GM08714 (cell line): ENCODE results near the gene NECTIN4.
"Not testable (repeated sequence)": the region's sequence is repeated elsewhere in the genome, so short reads cannot be mapped to it uniquely, and the experiment has no call there.

Experiments
- H3K4me3 ChIP-seq: fragments of 200-500 bp; sonication (Bioruptor generic); 2 replicates; pipeline ENCODE4 v1.5.1; 2014; ENCODE audit warnings: mild to moderate bottlenecking, low read length, inconsistent platforms
- ZNF274 ChIP-seq: IDR thresholded peaks from 2 replicates; pipeline ENCODE4 v1.6.1; 2012; ENCODE audit warnings: mild to moderate bottlenecking, low read depth, low read length

Gene NECTIN4

DNA sequence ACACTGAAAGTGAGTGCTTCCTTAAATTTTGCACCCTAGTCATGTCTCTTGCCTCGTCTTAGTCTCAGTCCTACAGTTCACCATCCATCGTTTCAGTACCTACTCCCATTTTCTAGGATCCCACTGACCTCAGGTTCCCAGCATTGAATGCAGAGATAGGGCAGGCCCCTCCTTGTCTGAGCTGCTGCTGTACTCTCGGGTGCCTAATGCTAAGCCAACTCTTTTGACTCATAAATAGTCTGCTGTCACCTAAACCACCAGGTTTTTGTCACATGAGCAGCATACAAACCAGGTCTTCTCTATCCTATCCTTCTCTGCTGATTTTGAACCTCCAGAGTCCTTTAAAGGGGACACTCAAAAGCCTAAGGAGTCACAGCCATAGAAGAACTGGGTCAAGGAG, 22.7 kb downstream of the NECTIN4 start:
- TF ChIP-seq ZNF274, result no peak
- no peak overlapping the region; the same call in 1 of the 2 replicates for H3K4me3 ChIP-seq

DNA sequence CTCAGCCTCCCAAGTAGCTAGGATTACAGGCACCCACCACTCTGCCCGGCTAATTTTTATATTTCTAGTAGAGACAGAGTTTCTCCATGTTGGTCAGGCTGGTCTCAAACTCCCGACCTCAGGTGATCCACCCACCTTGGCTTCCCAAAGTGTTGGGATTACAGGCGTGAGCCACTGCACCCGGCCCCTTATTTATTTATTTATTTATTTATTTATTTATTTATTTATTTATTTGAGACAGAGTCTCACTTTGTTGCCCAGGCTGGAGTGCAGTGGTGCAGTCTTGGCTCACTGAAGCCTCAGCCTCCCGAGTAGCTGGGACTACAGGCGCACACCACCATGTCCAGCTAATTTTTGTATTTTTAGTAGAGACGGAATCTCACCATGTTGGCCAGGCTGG, 23.7 kb downstream of the NECTIN4 start:
- H3K4me3 ChIP-seq, result not testable (repeated sequence)

DNA sequence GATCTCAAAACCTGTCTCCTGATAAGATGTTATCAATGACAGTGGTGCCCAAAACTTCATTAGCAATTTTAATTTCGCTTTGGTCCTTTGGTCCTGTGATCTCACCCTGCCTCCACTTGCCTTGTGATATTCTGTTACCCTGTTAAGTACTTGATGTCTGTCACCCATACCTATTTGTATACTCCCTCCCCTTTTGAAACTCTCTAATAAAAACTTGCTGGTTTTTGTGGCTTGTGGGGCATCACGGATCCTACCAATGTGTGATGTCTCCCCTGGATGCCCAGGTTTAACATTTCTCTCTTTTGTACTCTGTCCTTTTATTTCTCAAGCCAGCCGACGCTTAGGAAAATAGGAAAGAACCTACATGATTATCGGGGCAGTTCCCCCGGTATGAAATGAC, 25.4 kb downstream of the NECTIN4 start:
- not testable (repeated sequence) for H3K4me3 ChIP-seq

DNA sequence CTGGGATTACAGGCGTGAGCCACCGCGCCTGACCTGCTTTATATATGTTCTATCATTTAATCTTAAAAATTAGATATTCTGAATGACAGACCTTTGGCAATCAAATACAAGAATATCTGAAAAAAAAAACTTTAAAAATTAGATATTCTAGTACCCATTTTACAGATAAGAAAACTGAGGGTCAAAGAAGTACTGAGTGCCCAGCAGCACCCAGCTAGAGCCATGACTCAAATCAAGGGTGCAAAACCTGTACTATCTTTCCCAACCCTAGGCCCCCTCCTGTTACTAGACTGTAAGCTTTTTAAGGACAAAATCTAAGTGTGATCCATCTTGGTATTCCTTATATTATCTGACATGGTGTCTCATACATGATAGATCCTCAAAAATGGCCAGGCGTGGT, 27.9 kb downstream of the NECTIN4 start:
- no peak overlapping the region for H3K4me3 ChIP-seq

DNA sequence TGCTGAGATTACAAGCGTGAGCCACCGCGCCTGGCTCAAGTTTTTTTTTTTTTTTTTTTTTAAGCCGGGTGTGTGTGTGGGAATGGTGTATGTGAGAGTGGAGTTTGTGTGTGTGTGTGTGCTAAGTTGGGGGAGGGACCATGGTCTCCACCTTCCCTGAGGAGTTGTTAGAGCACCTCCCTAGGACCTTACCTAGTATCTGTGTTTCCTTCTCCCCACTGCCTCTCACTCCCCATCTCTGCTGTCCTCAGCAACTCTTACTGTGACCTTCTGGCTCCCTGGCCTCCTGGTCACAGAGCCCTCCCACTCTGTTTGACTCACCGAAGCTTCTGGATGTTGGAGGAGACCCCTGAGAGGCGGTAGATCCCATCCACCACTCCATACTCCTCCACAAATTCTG, 30.1 kb downstream of the NECTIN4 start:
- H3K4me3 ChIP-seq, result no peak overlapping the region
- TF ChIP-seq ZNF274, result no peak

More for the DNA sequence above, 27.9 kb downstream of the NECTIN4 start:
- TF ChIP-seq ZNF274, result no peak

DNA sequence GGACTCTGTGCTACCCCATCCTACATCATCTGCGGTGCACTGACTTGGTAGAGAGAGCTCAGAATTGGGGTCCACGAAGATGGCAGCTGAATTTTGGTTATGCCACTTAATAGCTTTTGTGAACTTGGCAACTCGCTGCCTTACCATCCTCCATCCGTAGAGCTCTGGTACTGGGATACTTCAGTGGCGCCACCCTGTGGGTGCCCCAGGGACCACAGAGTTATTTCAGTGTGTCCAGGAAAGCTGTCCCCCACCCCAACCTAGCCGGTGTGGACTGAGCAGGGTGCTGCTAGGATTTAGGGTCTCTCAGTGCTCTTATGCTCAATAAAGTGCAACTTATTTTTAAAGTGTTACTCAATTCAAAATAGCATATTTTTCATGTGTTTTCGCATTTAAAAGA, 34.6 kb downstream of the NECTIN4 start:
- H3K4me3 ChIP-seq, result no peak overlapping the region
- TF ChIP-seq ZNF274, result no peak

DNA sequence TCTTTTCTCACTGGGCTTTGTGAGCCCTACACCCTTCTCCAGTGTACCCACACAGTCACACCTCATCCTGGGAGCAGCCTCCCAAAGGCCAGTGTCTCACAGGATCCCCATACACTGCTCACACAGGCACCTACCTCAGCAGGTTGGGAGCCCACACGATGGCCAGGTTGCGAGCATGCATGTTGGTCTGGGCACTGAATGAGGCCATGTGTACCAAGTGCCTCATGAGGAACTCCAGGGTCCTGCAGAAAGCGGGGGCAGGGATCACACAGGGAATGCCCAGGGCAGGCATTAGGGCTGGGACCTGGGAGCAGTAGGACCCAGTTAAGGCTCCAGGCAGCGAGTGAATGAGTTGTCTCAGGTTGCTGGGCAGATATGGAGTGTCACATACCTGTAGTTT, 35.1 kb downstream of the NECTIN4 start:
- TF ChIP-seq ZNF274, result no peak
- H3K4me3 ChIP-seq, result no peak overlapping the region

DNA sequence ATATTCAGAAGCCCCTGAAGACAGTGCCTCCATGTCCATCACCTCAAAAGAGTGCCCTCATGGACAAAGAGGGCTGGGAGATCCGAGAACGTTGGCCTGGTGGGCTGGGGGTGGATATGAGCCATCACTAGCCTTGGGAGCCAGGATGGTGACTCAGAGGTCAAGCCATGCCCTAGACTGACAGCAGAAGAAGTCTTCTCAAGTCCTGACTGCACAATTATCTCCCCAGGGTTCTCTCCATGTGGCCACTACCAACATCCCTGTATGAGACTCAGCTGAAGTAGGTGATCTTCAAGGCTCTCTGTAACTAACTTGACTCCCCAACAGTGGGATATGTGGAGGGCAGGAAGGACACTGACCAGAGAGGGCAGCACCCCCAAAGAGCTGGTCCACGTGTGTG, 36.5 kb downstream of the NECTIN4 start:
- TF ChIP-seq ZNF274, result no peak
- no peak overlapping the region for H3K4me3 ChIP-seq

DNA sequence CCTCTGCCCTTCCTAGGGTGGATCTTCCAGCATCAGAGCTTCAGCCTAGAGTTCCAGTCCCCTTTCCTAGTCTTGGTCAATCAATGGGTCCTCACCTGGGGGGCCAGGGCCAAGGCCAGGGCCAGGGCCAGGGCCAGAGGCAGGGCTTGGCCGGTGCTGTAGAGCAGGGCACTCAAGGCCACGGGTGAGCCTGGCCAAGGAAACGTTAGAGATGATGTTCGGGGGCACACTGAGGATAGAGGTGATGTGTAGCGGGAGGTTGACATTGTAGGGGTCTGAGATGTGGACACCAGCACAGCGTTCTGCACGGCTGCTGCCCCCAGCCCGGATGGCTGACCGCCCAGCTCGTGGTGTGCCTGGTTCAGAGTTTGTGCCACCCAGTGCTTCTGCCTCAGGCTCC, 38.1 kb downstream of the NECTIN4 start:
- no peak for TF ChIP-seq ZNF274

DNA sequence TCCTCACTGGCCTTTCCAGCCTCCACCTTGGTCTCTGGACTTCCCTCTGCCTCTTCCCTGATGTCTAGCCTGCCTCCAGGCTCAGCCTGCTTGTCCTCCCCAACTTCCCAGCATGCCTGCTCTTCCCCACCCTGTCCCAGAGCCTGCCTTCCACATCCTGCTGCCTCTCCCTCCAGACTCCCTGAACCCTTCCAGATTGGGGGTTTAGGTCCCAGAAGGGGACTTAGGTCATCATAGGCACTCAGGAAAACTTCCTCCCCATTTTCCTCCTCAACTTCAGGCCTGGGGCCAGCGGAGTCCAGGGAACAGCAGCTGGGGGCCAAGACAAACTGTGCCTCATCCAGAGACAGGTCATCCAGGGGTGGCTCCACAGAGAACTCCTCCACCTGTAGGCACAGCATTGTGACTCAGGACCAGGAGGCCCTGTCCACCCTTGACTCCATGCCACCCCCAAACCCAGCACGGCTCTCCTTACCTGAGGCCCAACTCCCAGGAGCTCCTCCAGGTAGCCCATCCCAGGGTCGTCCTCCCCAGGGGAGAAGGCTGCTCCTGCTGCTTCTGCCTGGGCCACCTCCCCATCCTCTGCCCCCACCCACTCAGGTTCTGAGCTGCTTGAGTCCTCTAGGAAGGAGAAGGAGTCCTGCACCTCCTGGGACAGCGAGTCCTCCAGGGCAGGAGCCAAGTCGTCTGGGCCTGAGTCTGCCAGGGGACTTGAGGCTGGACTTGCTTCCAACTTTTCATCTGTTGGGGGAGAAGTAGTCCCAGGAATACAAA, 40.2 kb downstream of the NECTIN4 start:
- no peak overlapping the region for H3K4me3 ChIP-seq
- TF ChIP-seq ZNF274, result peak; percentile 52; the same call in 1 of the 2 replicates

More for the DNA sequence above, 38.1 kb downstream of the NECTIN4 start:
- no peak overlapping the region for H3K4me3 ChIP-seq

DNA sequence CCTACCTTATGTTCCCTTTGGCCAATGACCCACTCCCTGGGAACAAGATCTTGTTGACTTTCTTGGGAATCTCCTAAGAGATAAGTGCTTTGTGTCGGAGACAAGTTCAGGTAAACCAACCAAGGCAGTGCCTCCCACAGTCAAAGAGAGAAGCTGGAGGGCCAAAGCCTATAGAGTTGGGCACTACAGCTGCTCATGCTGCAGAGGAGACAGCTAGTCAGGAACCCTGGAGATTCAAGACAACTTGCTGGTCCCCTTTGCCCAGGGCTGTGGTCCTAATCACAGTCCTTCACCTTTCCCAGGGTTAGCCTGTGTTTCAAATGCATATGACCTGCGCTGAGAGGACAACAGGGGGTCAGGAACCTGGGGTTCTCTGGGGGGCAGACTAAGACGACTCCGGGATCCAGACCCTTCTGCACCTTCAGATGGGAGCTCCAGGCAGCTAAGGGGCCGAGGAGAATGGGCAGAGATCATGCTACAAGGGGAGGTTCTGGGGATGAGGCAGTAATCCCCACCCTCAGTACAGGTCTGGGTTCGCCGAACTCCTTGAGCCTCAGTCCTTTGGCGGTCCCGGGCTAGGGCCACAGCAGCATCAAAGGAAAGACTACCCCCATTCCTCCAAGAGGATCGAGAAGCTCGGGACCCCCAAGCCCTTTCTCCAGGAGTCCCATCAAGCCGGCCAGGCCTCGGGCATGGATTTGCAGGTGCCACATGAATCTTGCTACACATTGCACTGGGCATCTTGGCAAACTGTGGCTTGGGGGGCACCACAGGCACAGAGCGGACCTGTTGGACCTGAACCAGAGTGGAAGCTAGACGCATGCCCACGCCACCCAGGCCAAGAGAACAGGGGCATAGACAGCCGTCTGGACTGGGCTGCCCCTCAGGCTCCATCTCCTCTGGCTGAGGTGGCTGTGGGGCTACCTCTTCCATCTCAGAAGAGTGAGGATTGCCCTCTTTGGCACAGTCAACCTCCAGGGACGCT, 41.6 kb downstream of the NECTIN4 start:
- no peak for TF ChIP-seq ZNF274

DNA sequence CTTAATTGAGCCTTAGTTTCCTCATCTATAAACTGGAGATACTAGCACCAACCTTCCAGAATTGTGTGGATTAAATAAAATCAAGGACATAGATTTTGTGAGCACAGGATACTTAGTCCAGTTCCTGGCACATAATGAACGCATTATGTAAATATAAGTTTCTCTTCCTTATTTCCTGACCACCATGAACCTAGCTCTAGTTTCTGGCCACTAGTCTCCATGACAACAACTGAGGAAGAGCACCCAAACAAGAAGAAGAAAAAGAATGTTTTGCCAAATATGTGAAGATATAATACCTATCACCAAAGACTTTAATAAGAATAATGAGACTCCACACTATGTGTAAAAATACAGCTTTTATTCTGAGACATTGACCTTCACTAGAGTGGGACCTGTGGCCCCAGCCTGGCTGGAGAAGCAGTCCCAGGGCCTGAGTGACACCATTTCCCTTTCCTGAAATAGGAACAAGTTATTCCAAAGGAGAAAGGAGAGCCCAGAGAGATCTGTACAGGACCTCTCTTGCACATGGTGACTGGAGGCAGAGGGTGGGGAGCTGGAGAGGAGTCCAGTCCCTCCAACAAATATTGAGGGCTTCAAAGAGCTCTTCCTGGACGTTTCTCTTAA, 42.6 kb downstream of the NECTIN4 start:
- H3K4me3 ChIP-seq, result peak overlapping the region; percentile 94

More for the DNA sequence above, 41.6 kb downstream of the NECTIN4 start:
- no peak overlapping the region for H3K4me3 ChIP-seq

DNA sequence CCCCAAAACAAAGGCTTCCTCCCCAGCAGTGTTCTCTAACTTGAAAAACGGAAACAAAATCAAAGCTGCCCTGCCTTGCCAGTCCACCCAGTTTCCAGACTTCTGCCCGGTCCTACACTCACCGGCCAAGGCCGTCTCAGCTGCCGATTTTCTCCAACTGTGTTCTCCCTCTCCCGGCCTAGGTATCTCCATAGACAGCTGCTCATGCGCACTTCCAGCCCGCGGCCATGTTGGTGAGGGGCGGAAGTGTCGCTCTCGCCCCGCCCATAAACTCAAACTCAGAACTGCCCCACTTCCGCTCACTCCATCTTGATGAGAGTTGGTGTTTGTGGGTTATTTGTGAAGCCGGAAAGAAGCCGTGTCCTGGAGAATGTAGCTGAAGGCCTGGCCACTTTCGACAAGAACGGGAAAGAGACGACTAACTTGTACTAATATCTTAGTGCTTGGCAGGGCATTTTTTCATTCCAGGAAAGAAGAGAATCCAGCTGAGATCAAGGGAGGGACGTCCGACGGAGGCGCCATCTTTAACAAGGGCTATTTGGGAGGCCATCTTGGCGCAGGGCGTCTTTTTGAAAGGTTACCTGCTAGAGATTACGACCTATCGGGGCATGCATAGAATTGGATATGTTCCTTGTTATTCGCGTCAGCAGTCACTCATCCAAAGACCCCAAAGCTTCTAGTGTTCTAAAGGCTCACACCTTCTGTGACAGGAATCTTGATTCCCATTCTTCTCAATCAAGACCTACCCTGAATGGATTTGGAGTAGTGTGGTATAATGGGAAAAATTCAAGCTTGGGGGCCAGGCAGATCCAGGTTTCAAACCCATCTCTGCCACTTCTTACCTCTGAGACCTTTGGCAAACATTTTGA, 43.4 kb downstream of the NECTIN4 start, which contains the start of gene USF1:
USF1 (minus strand) TSS at position 242 of the 869 bp plus-strand sequence. CDS start 2,702 bp downstream, outside the sequence.
- TF ChIP-seq ZNF274, result no peak
- H3K4me3 ChIP-seq, result peak within 1 kb of the TSS; percentile 94

More for the DNA sequence above, 42.6 kb downstream of the NECTIN4 start:
- TF ChIP-seq ZNF274, result no peak
